Lung (tissue), 13 donors: ENCODE data around the gene NDST3. TPM values are rescaled to one million over a fixed set of nuclear protein-coding genes. Genes with fewer than 3 reads are reported as not detected.
"Not testable (repeated sequence)": the region's sequence is repeated elsewhere in the genome, so short reads cannot be mapped to it uniquely, and the experiment has no call there.

ENCODE experiments used
- ATAC-seq: fragments of 200-7000 bp; cut with Tn5 transposase; one replicate; pipeline ENCODE4 v1.9.1; 2020; ENCODE audit warnings: moderate number of reproducible peaks; ENCODE audit not compliant: insufficient read depth, low FRiP score
- DNase-seq, 3 donors: peaks; one replicate each; pipeline ENCODE4 v3.0.0-alpha.2; 2013 to 2017
- H3K27ac ChIP-seq, 2 donors: one replicate each; pipeline ENCODE4 v1.5.1; 2013; ENCODE audit warnings: mild to moderate bottlenecking in 2 of 2, moderate library complexity in 2 of 2, control low read depth in 1 of 2, inconsistent platforms in 1 of 2, low read depth in 1 of 2, low read length in 1 of 2
- H3K27me3 ChIP-seq, 3 donors: one replicate each; pipeline ENCODE4 v1.5.1; 2013; ENCODE audit warnings: low read length in 2 of 3; ENCODE audit not compliant: control insufficient read depth in 3 of 3, insufficient read depth in 3 of 3
- H3K36me3 ChIP-seq, 4 donors: one replicate each; pipeline ENCODE4 v1.5.1; 2013; ENCODE audit warnings: low read length in 4 of 4, mild to moderate bottlenecking in 1 of 4, moderate library complexity in 1 of 4; ENCODE audit not compliant: control insufficient read depth in 4 of 4, insufficient read depth in 4 of 4
- H3K4me1 ChIP-seq, 5 donors: one replicate each; pipeline ENCODE4 v1.5.1; 2013; ENCODE audit warnings: low read length in 5 of 5, mild to moderate bottlenecking in 2 of 5, moderate library complexity in 1 of 5; ENCODE audit not compliant: control insufficient read depth in 5 of 5, insufficient read depth in 5 of 5
- H3K4me3 ChIP-seq: one replicate; pipeline ENCODE4 v1.5.1; 2013; ENCODE audit warnings: mild to moderate bottlenecking, control low read depth, moderate library complexity
- H3K9ac ChIP-seq, 2 donors: one replicate each; pipeline ENCODE4 v1.5.1; 2013; ENCODE audit warnings: low read length in 2 of 2, control low read depth in 1 of 2; ENCODE audit not compliant: insufficient read depth in 1 of 2
- H3K9me3 ChIP-seq, 4 donors: one replicate each; pipeline ENCODE4 v1.5.1; 2013; ENCODE audit warnings: low read length in 3 of 4, mild to moderate bottlenecking in 1 of 4, moderate library complexity in 1 of 4; ENCODE audit not compliant: control insufficient read depth in 4 of 4, insufficient read depth in 3 of 4
- WGBS, 2 donors: extraction: QIAGEN DNeasy Blood & Tissue Kit; methylation state at CpG; one replicate each; pipeline ENCODE4 v1.1.7; 2013; 5-methylcytosine and 5-hydroxymethylcytosine counted together
- polyA plus RNA-seq, 2 donors: library from polyadenylated mRNA; stranded (reverse); fragments of 200-250 nt; gene quantifications; one replicate each; pipeline ENCODE4 v1.2.1, GENCODE V29; 2013
- small RNA-seq: library from RNA; depleted of rRNA; stranded (forward); fragments of <200 nt; gene quantifications from one replicate; pipeline ENCODE3, GENCODE V24; 2014; ENCODE audit warnings: low replicate concordance
- total RNA-seq, 2 donors: library from RNA; depleted of rRNA in 1 of 2; stranded (reverse); fragments of >200 nt in 1 of 2; gene quantifications; one replicate each; pipeline ENCODE4 v1.2.1, GENCODE V29; 2014 to 2021
- TF ChIP-seq, protein P1 (sequence below): IDR thresholded peaks from 2 replicates; pipeline ENCODE4 v1.5.1; 2012; ENCODE audit warnings: mild to moderate bottlenecking; ENCODE audit errors: control extremely low read depth, extremely low read depth
- donor health status: control.
- donor health status: control.
- donor health status: Bipolar disorder and iron deficiency.
- donor health status: healthy.
- donor health status: DM: yes; HTN: yes; CAD: no.

NDST3 gene
- total and polyA plus RNA-seq, 4 donors: 0.02 to 0.74 (median 0.02) TPM; not detected in 1

DNA sequence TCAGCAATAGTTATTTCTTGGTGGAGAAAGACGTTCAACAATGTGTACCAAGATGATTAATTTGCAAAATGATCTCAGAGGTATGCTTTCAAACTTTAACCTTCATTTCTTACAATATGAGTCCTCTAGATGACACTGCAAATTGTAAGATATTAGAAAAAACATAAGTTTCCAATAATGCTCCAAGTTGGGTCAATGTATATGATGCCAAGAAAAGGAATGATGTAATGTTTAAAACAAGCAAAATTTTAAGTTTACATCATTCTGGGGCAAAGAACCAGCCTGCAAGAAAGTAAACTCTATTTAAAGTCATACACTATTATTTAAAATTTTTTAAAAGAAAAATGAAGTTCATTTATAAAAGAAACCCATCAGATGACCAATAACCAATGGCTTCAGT lies 262.4 kb downstream of the NDST3 start:
- Histone ChIP-seq H3K4me1 (no peaks in the 10 kb centered on the region), H3K36me3 (peaks cover 0 to 3% (median 0%) of the 10 kb centered on the region in 4 donors), H3K9me3 (no peaks in the 10 kb centered on the region), H3K9ac (no peak overlapping the region), H3K27ac (no peak overlapping the region), H3K4me3 (no peak overlapping the region), H3K27me3 (no peaks in the 10 kb centered on the region)
- 63 to 66% methylated on average over 1 of the region's 1 CpG for WGBS, 2 donors
- TF ChIP-seq, protein P1, sequence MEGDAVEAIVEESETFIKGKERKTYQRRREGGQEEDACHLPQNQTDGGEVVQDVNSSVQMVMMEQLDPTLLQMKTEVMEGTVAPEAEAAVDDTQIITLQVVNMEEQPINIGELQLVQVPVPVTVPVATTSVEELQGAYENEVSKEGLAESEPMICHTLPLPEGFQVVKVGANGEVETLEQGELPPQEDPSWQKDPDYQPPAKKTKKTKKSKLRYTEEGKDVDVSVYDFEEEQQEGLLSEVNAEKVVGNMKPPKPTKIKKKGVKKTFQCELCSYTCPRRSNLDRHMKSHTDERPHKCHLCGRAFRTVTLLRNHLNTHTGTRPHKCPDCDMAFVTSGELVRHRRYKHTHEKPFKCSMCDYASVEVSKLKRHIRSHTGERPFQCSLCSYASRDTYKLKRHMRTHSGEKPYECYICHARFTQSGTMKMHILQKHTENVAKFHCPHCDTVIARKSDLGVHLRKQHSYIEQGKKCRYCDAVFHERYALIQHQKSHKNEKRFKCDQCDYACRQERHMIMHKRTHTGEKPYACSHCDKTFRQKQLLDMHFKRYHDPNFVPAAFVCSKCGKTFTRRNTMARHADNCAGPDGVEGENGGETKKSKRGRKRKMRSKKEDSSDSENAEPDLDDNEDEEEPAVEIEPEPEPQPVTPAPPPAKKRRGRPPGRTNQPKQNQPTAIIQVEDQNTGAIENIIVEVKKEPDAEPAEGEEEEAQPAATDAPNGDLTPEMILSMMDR: no peak
- no peak for ATAC-seq
- DNase-seq: no peak

DNA sequence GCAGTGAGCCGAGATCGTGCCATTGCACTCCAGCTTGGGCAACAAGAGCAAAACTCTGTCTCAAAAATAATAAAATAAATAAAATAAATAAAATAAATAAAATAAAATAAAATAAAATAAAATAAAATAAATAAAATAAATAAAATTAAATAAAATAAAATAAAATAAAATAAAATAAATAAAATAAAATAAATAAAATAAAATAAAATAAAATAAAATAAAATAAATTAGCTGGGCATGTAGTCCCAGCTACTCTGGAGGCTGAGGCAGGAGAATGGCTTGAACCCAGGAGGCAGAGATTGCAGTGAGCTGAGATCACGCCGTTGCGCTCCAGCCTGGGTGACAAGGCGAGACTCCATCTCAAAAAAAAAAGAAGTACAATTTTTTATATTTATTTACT lies 265.3 kb downstream of the NDST3 start:
- not testable (repeated sequence) for H3K9me3 ChIP-seq, H3K4me1 ChIP-seq, H3K27me3 ChIP-seq, H3K4me3 ChIP-seq, H3K36me3 ChIP-seq, DNase-seq, ATAC-seq, H3K27ac ChIP-seq, H3K9ac ChIP-seq
- 96 to 97% methylated on average over 6 of the region's 6 CpGs for WGBS, 2 donors

DNA sequence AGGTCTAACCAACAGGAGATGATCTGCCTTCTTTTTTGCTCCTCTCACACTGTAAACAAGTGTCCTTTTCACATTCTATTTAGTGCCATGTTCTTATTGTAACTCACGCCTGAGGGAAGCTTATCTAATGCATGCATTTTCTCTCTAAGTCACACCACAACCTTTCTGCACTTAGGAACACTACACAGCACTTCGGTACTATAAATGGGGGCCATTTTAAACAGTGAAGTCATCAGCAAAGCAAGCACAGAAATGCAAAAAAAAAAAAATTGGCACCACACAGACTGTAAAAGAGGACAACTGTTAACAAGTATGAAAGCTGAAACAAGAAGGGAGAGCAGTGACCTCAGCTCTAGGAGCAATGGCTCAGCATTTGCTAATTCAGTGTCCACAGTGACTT lies 273.4 kb downstream of the NDST3 start:
- WGBS, 2 donors: 57 to 76% methylated on average over 2 of the region's 2 CpGs
- TF ChIP-seq, protein P1: no peak
- Histone ChIP-seq H3K27me3 (no peaks in the 10 kb centered on the region), H3K27ac (no peak overlapping the region), H3K9ac (no peak overlapping the region), H3K4me3 (no peak overlapping the region), H3K36me3 (peaks cover 0 to 6% (median 3%) of the 10 kb centered on the region in 4 donors), H3K9me3 (no peaks in the 10 kb centered on the region), H3K4me1 (no peaks in the 10 kb centered on the region)
- DNase-seq (no peak), ATAC-seq (no peak)

Small RNAs within 50 kb of the gene (small RNA-seq; reads per million reads assigned to genes)
- not detected for gene SNORA24
